ENCODE data around the gene SBK1. TPM values are rescaled to one million over a fixed set of nuclear protein-coding genes. Genes with fewer than 3 reads are reported as not detected.

Gene SBK1
- total RNA-seq, 2 experiments from 2014 or later: 35.3 to 35.9 TPM

DNA sequence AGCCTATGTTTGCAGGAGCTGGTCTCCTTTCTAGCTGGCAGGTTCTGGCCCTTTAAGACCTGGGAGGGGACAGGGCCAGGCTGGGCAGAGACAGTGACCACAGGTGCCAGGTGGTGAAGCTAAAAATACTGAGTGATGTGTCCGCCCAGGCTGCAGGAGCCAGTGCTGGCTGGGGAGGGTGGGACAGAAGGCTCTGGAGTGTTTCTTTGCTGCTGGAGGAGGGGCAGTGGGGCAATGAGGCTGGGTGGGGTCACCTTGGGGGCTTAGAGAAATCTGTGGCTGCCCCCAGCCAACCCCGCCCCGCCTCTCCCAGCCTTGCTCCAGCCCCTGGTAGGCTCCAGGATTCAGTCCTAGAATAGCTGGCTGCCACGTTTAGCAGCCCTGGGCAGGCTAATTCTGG lies 30.4 kb upstream of the SBK1 start:
- H3K4me1 Mint-ChIP-seq (ENCODE audit: low read depth): peaks cover 18% of the 10 kb centered on the region
- DNase-seq (no peak), ATAC-seq (no peak)
- no peaks in the 10 kb centered on the region for H3K36me3 Mint-ChIP-seq (ENCODE audit: low read depth)
- no peaks in the 10 kb centered on the region for H3K27me3 Mint-ChIP-seq
- H3K27ac Mint-ChIP-seq: no peak overlapping the region
- POLR2A ChIA-PET: interaction anchor here (1.0 kb wide), 1 partner anchor 56 kb away, joined by 4 read pairs; no protein-coding TSS in a partner anchor
- intact Hi-C loops (cut with micrococcal nuclease): no loop called here
- H3K9me3 Mint-ChIP-seq: no peaks in the 10 kb centered on the region
- CTCF ChIA-PET: interaction anchor here (1.2 kb wide), 1 partner anchor 15 kb away, joined by 4 read pairs; no protein-coding TSS in a partner anchor
- no peak for TF ChIP-seq CTCF (IDR thresholded peaks at IDR 0.05)
- no peak overlapping the region for H3K4me3 Mint-ChIP-seq

DNA sequence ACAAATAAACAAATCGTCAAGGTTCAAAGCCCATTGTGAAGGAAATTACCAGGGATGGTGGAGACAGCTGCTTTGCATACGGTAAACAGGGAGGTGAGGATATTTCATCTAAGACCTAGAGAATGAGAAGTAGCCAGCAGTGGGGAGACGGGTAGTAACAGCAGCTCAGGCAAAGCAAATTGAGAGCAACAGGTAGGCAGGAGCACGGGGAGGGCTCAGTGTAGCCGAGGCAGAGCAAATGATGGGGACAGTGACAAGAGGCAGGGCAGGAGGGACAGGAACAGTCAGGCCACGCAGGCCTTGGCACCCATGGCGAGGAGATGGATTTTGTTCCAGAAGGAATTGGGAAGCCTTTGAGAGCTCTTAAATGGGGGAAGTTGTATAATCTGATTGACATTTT lies 29.0 kb upstream of the SBK1 start:
- no peak for DNase-seq
- ChIA-PET POLR2A (interaction anchor here (0.5 to 1.0 kb wide), 2 partner anchors 55 to 358 kb away, joined by 3 to 4 read pairs; no protein-coding TSS in a partner anchor), CTCF (interaction anchor here (1.1 to 1.2 kb wide), 4 partner anchors 14 to 58 kb away, joined by 4 to 6 read pairs (median 4); no protein-coding TSS in a partner anchor)
- Mint-ChIP-seq H3K27ac (no peak overlapping the region), H3K9me3 (no peaks in the 10 kb centered on the region), H3K36me3 (ENCODE audit: low read depth) (no peaks in the 10 kb centered on the region), H3K4me3 (no peak overlapping the region), H3K27me3 (no peaks in the 10 kb centered on the region), H3K4me1 (ENCODE audit: low read depth) (peaks cover 18% of the 10 kb centered on the region)
- TF ChIP-seq CTCF (IDR thresholded peaks at IDR 0.05): no peak
- intact Hi-C loops (cut with micrococcal nuclease): no loop called here
- no peak for ATAC-seq

DNA sequence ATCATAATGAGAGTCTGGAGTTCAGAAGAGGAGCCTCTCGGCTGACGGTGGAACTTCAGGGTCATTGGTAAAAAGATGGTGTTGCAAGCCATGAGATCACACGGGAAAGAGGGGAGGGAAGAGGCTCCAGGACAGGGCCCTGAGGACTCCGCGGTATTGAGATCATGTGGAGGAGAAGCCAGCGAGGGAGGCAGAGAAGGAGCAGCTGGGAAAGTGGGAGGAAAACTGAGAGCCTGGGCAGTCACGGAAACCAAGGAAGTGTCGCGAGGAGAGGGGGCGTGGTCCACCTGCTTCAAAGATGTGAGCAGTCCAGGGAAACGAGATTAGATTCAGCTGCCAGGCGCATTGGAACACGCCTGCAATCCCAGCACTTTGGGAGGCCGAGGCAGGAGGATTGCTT lies 27.7 kb upstream of the SBK1 start:
- Mint-ChIP-seq H3K36me3 (ENCODE audit: low read depth) (no peaks in the 10 kb centered on the region), H3K27me3 (no peaks in the 10 kb centered on the region), H3K4me3 (no peak overlapping the region), H3K9me3 (no peaks in the 10 kb centered on the region), H3K4me1 (ENCODE audit: low read depth) (peaks cover 13% of the 10 kb centered on the region), H3K27ac (no peak overlapping the region)
- DNase-seq (no peak), ATAC-seq (no peak)
- ChIA-PET CTCF (interaction anchor here (1.3 kb wide), 1 partner anchor 13 kb away, joined by 4 read pairs; no protein-coding TSS in a partner anchor), POLR2A (no interaction called here)
- intact Hi-C loops (cut with micrococcal nuclease): no loop called here
- no peak for TF ChIP-seq CTCF (IDR thresholded peaks at IDR 0.05)

- no peaks in the 10 kb centered on the region for H3K27me3 Mint-ChIP-seq
- no peak overlapping the region for H3K27ac Mint-ChIP-seq
- no peaks in the 10 kb centered on the region for H3K9me3 Mint-ChIP-seq
- DNase-seq (no peak), ATAC-seq (peak; percentile 13)
- ChIA-PET CTCF (interaction anchor here (1.9 kb wide), 1 partner anchor 12 kb away, joined by 7 read pairs; no protein-coding TSS in a partner anchor), POLR2A (interaction anchor here (0.8 to 1.2 kb wide), 3 partner anchors 11 to 46 kb away, joined by 3 to 4 read pairs (median 3); no protein-coding TSS in a partner anchor)
- no peak overlapping the region for H3K4me3 Mint-ChIP-seq
- peaks cover 9% of the 10 kb centered on the region for H3K4me1 Mint-ChIP-seq (ENCODE audit: low read depth)
- H3K36me3 Mint-ChIP-seq (ENCODE audit: low read depth): no peaks in the 10 kb centered on the region
- intact Hi-C loops (cut with micrococcal nuclease): no loop called here
- TF ChIP-seq CTCF (IDR thresholded peaks at IDR 0.05): no peak
These were observed 26.5 kb upstream of the SBK1 start for GRCh38 chr16:28265822-28266221.

DNA sequence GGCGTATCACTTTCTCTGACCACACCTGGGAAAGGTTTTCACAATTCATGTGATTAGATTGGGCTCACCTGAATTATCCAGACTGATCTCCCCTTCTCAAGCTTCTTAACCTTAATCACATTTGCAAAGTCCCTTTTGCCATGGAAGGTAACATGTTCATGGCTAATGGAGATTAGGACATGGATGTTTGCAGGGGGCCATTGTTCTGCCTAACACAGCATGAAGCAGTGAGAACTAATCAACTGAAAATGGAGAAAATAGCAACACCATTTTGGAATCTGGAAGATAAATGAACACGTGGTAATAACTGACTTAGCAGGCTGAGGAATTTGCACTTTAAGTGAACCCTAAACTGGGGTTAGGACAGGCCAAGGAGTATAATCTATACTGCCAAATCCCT lies 25.0 kb upstream of the SBK1 start:
- H3K9me3 Mint-ChIP-seq: no peaks in the 10 kb centered on the region
- H3K27me3 Mint-ChIP-seq: no peaks in the 10 kb centered on the region
- CTCF ChIA-PET: interaction anchor here (1.9 kb wide), 1 partner anchor 11 kb away, joined by 7 read pairs; no protein-coding TSS in a partner anchor
- ATAC-seq (no peak), DNase-seq (no peak)
- H3K4me1 Mint-ChIP-seq (ENCODE audit: low read depth): peaks cover 9% of the 10 kb centered on the region
- POLR2A ChIA-PET: no interaction called here
- no peak overlapping the region for H3K27ac Mint-ChIP-seq
- intact Hi-C loops (cut with micrococcal nuclease): no loop called here
- no peaks in the 10 kb centered on the region for H3K36me3 Mint-ChIP-seq (ENCODE audit: low read depth)
- H3K4me3 Mint-ChIP-seq: no peak overlapping the region
- TF ChIP-seq CTCF (IDR thresholded peaks at IDR 0.05): no peak

Data from activated CD8-positive, alpha-beta T cell treated with anti-CD3 and anti-CD28 coated beads for 36 hours (primary cell).